ENCODE data around the gene CPLANE1. TPM values are rescaled to one million over a fixed set of nuclear protein-coding genes. Genes with fewer than 3 reads are reported as not detected.
A peak's percentile ranks its signal among the peaks of the same experiment; 100 is the strongest.

Gene CPLANE1
- total RNA-seq, 1 donor from 2014 or later, result 20.7 TPM

- Histone ChIP-seq H3K27ac (no peak overlapping the region), H3K9me3 (no peaks in the 10 kb centered on the region), H3K4me1 (no peaks in the 10 kb centered on the region), H3K27me3 (ENCODE audit: low read depth) (no peaks in the 10 kb centered on the region), H3K36me3 (peaks cover 64% of the 10 kb centered on the region), H3K4me3 (no peak overlapping the region)
- no peak for TF ChIP-seq CTCF (IDR thresholded peaks at IDR 0.05)
- DNase-seq, result no peak
- intact Hi-C loops (cut with DNase I), result no loop called here
- no peak for ATAC-seq
Measured at GRCh38 chr5:37121027-37121426, 128.1 kb downstream of the CPLANE1 start.

- H3K27ac ChIP-seq, result no peak overlapping the region
- DNase-seq, result no peak
- no peak for TF ChIP-seq CTCF (IDR thresholded peaks at IDR 0.05)
- H3K36me3 ChIP-seq, result peaks cover 69% of the 10 kb centered on the region
- intact Hi-C loops (cut with DNase I), result no loop called here
- H3K4me3 ChIP-seq, result no peak overlapping the region
- no peak for ATAC-seq
- no peaks in the 10 kb centered on the region for H3K27me3 ChIP-seq (ENCODE audit: low read depth)
- no peaks in the 10 kb centered on the region for H3K4me1 ChIP-seq
- no peaks in the 10 kb centered on the region for H3K9me3 ChIP-seq
Measured at GRCh38 chr5:37120270-37120669, 128.9 kb downstream of the CPLANE1 start.

- Histone ChIP-seq H3K9me3 (no peaks in the 10 kb centered on the region), H3K4me3 (no peak overlapping the region), H3K4me1 (no peaks in the 10 kb centered on the region), H3K27ac (no peak overlapping the region), H3K36me3 (peaks cover 73% of the 10 kb centered on the region), H3K27me3 (ENCODE audit: low read depth) (no peaks in the 10 kb centered on the region)
- no peak for TF ChIP-seq CTCF (IDR thresholded peaks at IDR 0.05)
- intact Hi-C loops (cut with DNase I), result no loop called here
- DNase-seq, result no peak
- ATAC-seq, result no peak
Measured at GRCh38 chr5:37116359-37116758, 132.8 kb downstream of the CPLANE1 start.

- TF ChIP-seq CTCF (IDR thresholded peaks at IDR 0.05), result no peak
- peaks cover 47% of the 10 kb centered on the region for H3K36me3 ChIP-seq
- no peaks in the 10 kb centered on the region for H3K9me3 ChIP-seq
- no peak overlapping the region for H3K4me3 ChIP-seq
- ATAC-seq, result peak in 1 of 2 donors; percentile 75
- no peaks in the 10 kb centered on the region for H3K4me1 ChIP-seq
- H3K27ac ChIP-seq, result no peak overlapping the region
- DNase-seq, result no peak
- intact Hi-C loops (cut with DNase I), result no loop called here
- H3K27me3 ChIP-seq (ENCODE audit: low read depth), result no peaks in the 10 kb centered on the region
Measured at GRCh38 chr5:37112383-37112991, 136.7 kb downstream of the CPLANE1 start.

- Histone ChIP-seq H3K4me3 (no peak overlapping the region), H3K36me3 (peaks cover 51% of the 10 kb centered on the region), H3K27me3 (ENCODE audit: low read depth) (no peaks in the 10 kb centered on the region), H3K9me3 (no peaks in the 10 kb centered on the region), H3K4me1 (no peaks in the 10 kb centered on the region), H3K27ac (peak overlapping the region; percentile 37)
- ATAC-seq (peak; percentile 82 to 93), DNase-seq (no peak)
- no peak for TF ChIP-seq CTCF (IDR thresholded peaks at IDR 0.05)
- intact Hi-C loops (cut with DNase I), result no loop called here
Measured at GRCh38 chr5:37111426-37112382, 137.5 kb downstream of the CPLANE1 start.
